ENCODE data around the gene GPC5. TPM values are rescaled to one million over a fixed set of nuclear protein-coding genes. Genes with fewer than 3 reads are reported as not detected.

The GPC5 gene
- total and polyA plus RNA-seq, 2 donors (not counting 3 experiments of a cell fraction or from before 2014, with no cell fraction given) = 0.59 to 0.97 TPM

- no peaks in the 10 kb centered on the region for H3K4me1 ChIP-seq (ENCODE audit: control insufficient read depth, extremely low read depth, insufficient read depth, low read length)
- H3K9ac ChIP-seq (replicated peaks; ENCODE audit: extremely low read depth, insufficient read depth, low read length) = no peak overlapping the region
- no TSS peak for BruUV-seq (replicated peaks)
- no peak overlapping the region for H3K4me3 ChIP-seq (replicated peaks in 1 of 3; ENCODE audit: insufficient read depth in 1 of 3, low read depth in 1 of 3, low read length in 3 of 3)
- dilution Hi-C loops (cut with MboI; ENCODE audit: extremely low pct_ligation_motif_present, low sequenced_read_pairs) (no loop called here), intact Hi-C loops (cut with micrococcal nuclease) (no loop called here)
- H3K36me3 ChIP-seq (ENCODE audit: control insufficient read depth in 2 of 2, extremely low read depth in 1 of 2, insufficient read depth in 2 of 2, low read length in 2 of 2) = no peaks in the 10 kb centered on the region
- POLR2A ChIA-PET = no interaction called here
- FAIRE-seq = no peak
- H2AFZ ChIP-seq (ENCODE audit: low read depth, low read length) = no peak overlapping the region
- no peaks in the 10 kb centered on the region for H3K79me2 ChIP-seq (ENCODE audit: control insufficient read depth, insufficient read depth, low read length)
- H3K9me1 ChIP-seq (replicated peaks; ENCODE audit: control insufficient read depth, extremely low read depth, insufficient read depth, low read length) = no peaks in the 10 kb centered on the region
- H3K27me3 ChIP-seq (ENCODE audit: control insufficient read depth in 2 of 2, insufficient read depth in 2 of 2, low read length in 2 of 2) = no peaks in the 10 kb centered on the region
- no peak for DNase-seq (ENCODE audit: low read depth, low spot score)
- H4K20me1 ChIP-seq (replicated peaks; ENCODE audit: control insufficient read depth, extremely low read depth, insufficient read depth, low read length) = no peaks in the 10 kb centered on the region
- H3K27ac ChIP-seq (ENCODE audit: insufficient read depth, low read depth, low read length) = no peak overlapping the region
- no peak overlapping the region for H3K4me2 ChIP-seq (ENCODE audit: insufficient read depth, low read length)
- CTCF ChIA-PET = no interaction called here
- TF ChIP-seq POLR2A (IDR thresholded peaks at IDR 0.05; ENCODE audit: low read depth, low read length) (no peak), POLR2AphosphoS5 (IDR thresholded peaks at IDR 0.05; ENCODE audit: insufficient read depth, low read depth, low read length) (no peak), JUN (IDR thresholded peaks at IDR 0.05; ENCODE audit: borderline replicate concordance, insufficient read depth, insufficient read length, low read depth) (no peak), GATA2 (IDR thresholded peaks at IDR 0.05; ENCODE audit: insufficient read depth, insufficient read length, low read depth, low read length) (no peak), MYC (IDR thresholded peaks at IDR 0.05; ENCODE audit: low read depth, low read length) (no peak), EZH2 (IDR thresholded peaks at IDR 0.05; ENCODE audit: borderline replicate concordance, low read depth, low read length, severe bottlenecking) (no peak), FOS (IDR thresholded peaks at IDR 0.05; ENCODE audit: borderline replicate concordance, insufficient read depth, low read length) (no peak), CTCF (IDR thresholded peaks at IDR 0.05; ENCODE audit: extremely low read depth in 1 of 2, insufficient read depth in 1 of 2, low read depth in 1 of 2, low read length in 2 of 2) (no peak)
- TF ChIP-seq, protein P1, sequence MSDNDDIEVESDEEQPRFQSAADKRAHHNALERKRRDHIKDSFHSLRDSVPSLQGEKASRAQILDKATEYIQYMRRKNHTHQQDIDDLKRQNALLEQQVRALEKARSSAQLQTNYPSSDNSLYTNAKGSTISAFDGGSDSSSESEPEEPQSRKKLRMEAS (IDR thresholded peaks at IDR 0.05; ENCODE audit: insufficient read depth, insufficient read length) = no peak
- H3K9me3 ChIP-seq (replicated peaks; ENCODE audit: control insufficient read depth, insufficient read depth, low read length) = peaks cover 7% of the 10 kb centered on the region
Measured at GRCh38 chr13:92886535-92887077, 1488.2 kb downstream of the GPC5 start.

Measured in endothelial cell of umbilical vein (primary cell).